Airway epithelial cell (primary cell): ENCODE measurements around the gene GRB7. TPM values are rescaled to one million over a fixed set of nuclear protein-coding genes. Genes with fewer than 3 reads are reported as not detected.

Experiments
- total RNA-seq: library from RNA; depleted of rRNA; stranded (reverse); fragments of >200 nt; gene quantifications from 2 replicates; pipeline ENCODE4 v1.2.3, GENCODE V29; 2015

Gene GRB7
- total RNA-seq, result 16.4 and 26.3 TPM in 2 replicates

DNA sequence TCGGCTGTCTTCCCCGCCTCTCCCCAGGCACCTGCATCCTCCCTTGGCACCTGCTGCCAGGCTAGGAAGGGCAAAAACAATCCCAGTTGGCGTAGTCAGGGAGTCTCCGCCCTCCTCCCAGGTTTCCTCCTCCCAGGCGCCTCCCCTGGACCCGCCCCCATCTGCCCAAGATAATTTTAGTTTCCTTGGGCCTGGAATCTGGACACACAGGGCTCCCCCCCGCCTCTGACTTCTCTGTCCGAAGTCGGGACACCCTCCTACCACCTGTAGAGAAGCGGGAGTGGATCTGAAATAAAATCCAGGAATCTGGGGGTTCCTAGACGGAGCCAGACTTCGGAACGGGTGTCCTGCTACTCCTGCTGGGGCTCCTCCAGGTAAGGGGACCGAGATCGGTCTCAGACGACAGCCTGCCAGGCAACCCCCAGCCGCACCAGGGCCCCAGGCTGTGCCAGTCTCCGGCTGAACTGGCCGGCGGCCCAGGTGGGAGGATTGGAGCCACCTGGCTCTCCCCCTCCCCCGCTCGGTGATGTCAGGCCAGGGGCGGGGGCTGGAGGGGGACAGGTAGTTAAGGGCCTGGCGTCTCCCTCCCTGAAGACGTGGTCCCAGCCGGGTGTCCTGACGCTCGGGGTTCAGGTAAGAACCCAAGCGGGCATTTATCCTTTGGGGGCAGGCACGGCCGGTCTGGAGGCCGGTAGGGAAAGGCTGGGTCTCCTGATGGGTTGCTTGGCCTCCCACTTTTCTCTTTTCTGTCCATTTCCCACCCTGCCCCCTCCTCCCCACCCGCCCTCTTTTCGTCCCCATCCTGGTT lies at the start of gene GRB7:
GRB7 (plus strand) TSS at position 179 of the 808 bp plus-strand sequence. CDS start 4,364 bp downstream, outside the sequence.

DNA sequence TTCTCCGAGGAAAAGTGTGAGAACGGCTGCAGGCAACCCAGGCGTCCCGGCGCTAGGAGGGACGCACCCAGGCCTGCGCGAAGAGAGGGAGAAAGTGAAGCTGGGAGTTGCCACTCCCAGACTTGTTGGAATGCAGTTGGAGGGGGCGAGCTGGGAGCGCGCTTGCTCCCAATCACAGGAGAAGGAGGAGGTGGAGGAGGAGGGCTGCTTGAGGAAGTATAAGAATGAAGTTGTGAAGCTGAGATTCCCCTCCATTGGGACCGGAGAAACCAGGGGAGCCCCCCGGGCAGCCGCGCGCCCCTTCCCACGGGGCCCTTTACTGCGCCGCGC lies 38.0 kb upstream of the GRB7 start, which contains the start of gene ERBB2:
ERBB2 (plus strand) TSS at position 247 of the 330 bp plus-strand sequence. CDS start 175 bp downstream, outside the sequence.

DNA sequence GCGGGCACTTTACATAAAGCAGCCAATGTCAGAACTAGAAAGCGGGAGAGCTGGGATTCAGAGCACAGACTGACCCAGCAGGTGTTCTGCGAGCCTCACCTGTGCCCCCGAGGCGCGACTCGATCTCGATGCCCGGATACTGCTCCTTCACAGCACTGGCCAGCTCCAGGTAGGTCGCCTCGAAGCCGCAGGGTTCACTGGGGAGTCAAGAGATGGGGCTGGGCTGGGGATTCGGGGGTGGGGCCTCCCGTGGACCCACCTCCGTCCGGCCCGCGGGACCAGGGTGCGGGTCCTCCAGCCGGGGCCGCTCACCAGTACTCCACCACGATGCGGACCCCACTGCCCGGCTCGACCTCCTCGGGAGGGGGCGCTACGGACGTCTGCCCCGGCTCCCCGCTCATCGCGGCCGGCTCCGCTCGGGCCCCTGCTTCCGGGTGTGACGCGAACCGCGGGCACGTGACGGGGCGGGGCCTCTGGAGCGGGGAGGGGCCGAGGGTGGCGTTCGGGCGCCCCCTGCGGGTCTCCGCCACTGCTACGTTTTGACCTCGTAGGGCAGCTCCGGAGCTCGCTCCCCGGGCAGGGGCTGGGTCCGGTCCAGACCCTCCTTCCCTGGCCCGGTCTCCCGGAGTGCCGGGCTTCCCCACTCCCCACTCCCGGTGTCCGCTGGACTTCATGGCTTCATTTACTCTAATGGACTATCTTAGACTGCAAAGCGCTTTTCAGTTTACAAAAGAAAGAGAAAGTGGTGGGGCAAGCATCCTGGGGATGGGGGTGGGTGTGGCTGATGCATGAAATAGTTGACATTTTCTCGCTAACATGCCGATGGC lies 7.4 kb upstream of the GRB7 start, which contains the start of gene MIEN1:
MIEN1 (minus strand) TSS at position 438 of the 827 bp plus-strand sequence; CDS start at position 401, 37 bp downstream.

Other genes with a start within 250 kb of the GRB7 start
- not detected in 2 replicates for gene NEUROD2, start 130.0 kb upstream of the GRB7 start, total RNA-seq
- 1.3 and 2.5 TPM in 2 replicates for gene PPP1R1B, start 111.0 kb upstream of the GRB7 start, total RNA-seq
- 23.3 and 40.3 TPM in 2 replicates for gene STARD3, start 100.8 kb upstream of the GRB7 start, total RNA-seq
- 0.05 and 0.14 TPM in 2 replicates for gene TCAP, start 72.6 kb upstream of the GRB7 start, total RNA-seq
- gene PNMT, start 69.5 kb upstream of the GRB7 start, total RNA-seq, result not detected in 2 replicates
- 8.0 and 9.7 TPM in 2 replicates for gene PGAP3, start 49.9 kb upstream of the GRB7 start, total RNA-seq
- gene ERBB2, start 37.9 kb upstream of the GRB7 start, total RNA-seq, result 57.0 and 69.2 TPM in 2 replicates
- gene MIEN1, start 7.4 kb upstream of the GRB7 start, total RNA-seq, result 61.4 and 102 TPM in 2 replicates
- 0.21 TPM in 1 of 2 replicates, not detected in the other for gene IKZF3, start 126.4 kb downstream of the GRB7 start, total RNA-seq
- gene ZPBP2, start 130.3 kb downstream of the GRB7 start, total RNA-seq, result 0.05 TPM in 1 of 2 replicates, not detected in the other
- gene GSDMB, start 180.7 kb downstream of the GRB7 start, total RNA-seq, result 1.6 and 1.8 TPM in 2 replicates
- 30.8 and 33.1 TPM in 2 replicates for gene ORMDL3, start 189.7 kb downstream of the GRB7 start, total RNA-seq
- not detected in 2 replicates for gene LRRC3C, start 189.8 kb downstream of the GRB7 start, total RNA-seq
- gene GSDMA, start 225.1 kb downstream of the GRB7 start, total RNA-seq, result 0.56 and 0.70 TPM in 2 replicates
- 119 and 167 TPM in 2 replicates for gene PSMD3, start 242.9 kb downstream of the GRB7 start, total RNA-seq